K562 (cell line): Measurements from ENCODE around the gene ST6GAL1. TPM values are rescaled to one million over a fixed set of nuclear protein-coding genes. Genes with fewer than 3 reads are reported as not detected.

Source experiments
- BRD4 ChIP-seq: fragments of 200-600 bp; sonication (generic); IDR thresholded peaks from 2 replicates; pipeline ENCODE4 v1.6.1; 2017; ENCODE audit warnings: inconsistent platforms
- CBX5 ChIP-seq: IDR thresholded peaks from 2 replicates; pipeline ENCODE4 v1.6.1; 2014; ENCODE audit warnings: low read depth, borderline replicate concordance
- CCAR2 ChIP-seq: fragments of 200-400 bp; formaldehyde crosslinking; IDR thresholded peaks from 2 replicates; pipeline ENCODE4 v1.6.1; 2017; ENCODE audit warnings: mild to moderate bottlenecking, low read depth, low read length
- CHCHD3 ChIP-seq: fragments of 250-450 bp; sonication (Bioruptor Pico); IDR thresholded peaks from 2 replicates; pipeline ENCODE4 v2.1.2; 2022; ENCODE audit warnings: mild to moderate bottlenecking
- COPS2 ChIP-seq: fragments of 450-650 bp; conservative IDR thresholded peaks from 2 replicates; pipeline ENCODE4 v1.6.1; 2016; ENCODE audit warnings: mild to moderate bottlenecking, moderate library complexity
- CREM ChIP-seq: IDR thresholded peaks from 2 replicates; pipeline ENCODE4 v1.6.1; 2014; ENCODE audit warnings: antibody characterized with exemption, low read depth
- DDX20 ChIP-seq: fragments of 450-650 bp; IDR thresholded peaks from 2 replicates; pipeline ENCODE4 v1.6.1; 2016; ENCODE audit warnings: missing genetic modification characterization, low read depth, mild to moderate bottlenecking, missing compliant biosample characterization, moderate library complexity
- DLX4 ChIP-seq: fragments of 250-450 bp; sonication (Bioruptor Pico); IDR thresholded peaks from 2 replicates; pipeline ENCODE4 v1.6.1; 2021; ENCODE audit warnings: mild to moderate bottlenecking
- ELK3 ChIP-seq: fragments of 450-650 bp; formaldehyde crosslinking; IDR thresholded peaks from 2 replicates; pipeline ENCODE4 v1.4.0; 2020; ENCODE audit warnings: mild to moderate bottlenecking
- ESRRB ChIP-seq: fragments of 250-450 bp; sonication (Bioruptor Pico); IDR thresholded peaks from 2 replicates; pipeline ENCODE4 v1.5.0; 2020; ENCODE audit warnings: mild to moderate bottlenecking, moderate library complexity, borderline replicate concordance
- ETV1 ChIP-seq: fragments of 450-650 bp; conservative IDR thresholded peaks from 2 replicates; pipeline ENCODE4 v1.6.1; 2016; ENCODE audit warnings: missing genetic modification characterization, control low read depth, low read depth, missing compliant biosample characterization
- ETV5 ChIP-seq: sonication (generic); formaldehyde crosslinking; IDR thresholded peaks from 2 replicates; pipeline ENCODE4 v1.4.0; 2020; ENCODE audit warnings: low read depth, mild to moderate bottlenecking, missing genetic modification reagents
- FOXJ3 ChIP-seq: sonication (generic); formaldehyde crosslinking; IDR thresholded peaks from 2 replicates; pipeline ENCODE4 v1.4.0; 2020; ENCODE audit warnings: mild to moderate bottlenecking, missing genetic modification reagents
- FOXK1 ChIP-seq: sonication (generic); formaldehyde crosslinking; IDR thresholded peaks from 2 replicates; pipeline ENCODE4 v1.8.0; 2022; ENCODE audit warnings: missing genetic modification reagents, mild to moderate bottlenecking, borderline replicate concordance
- HIVEP1 ChIP-seq: fragments of 250-450 bp; sonication (Bioruptor Pico); IDR thresholded peaks from 2 replicates; pipeline ENCODE4 v1.4.0; 2020; ENCODE audit warnings: mild to moderate bottlenecking
- JUND ChIP-seq, 2 experiments: IDR thresholded peaks; 2 replicates in 1 of 2; 3 replicates in 1 of 2; pipeline ENCODE4 v1.6.1; 2011; ENCODE audit warnings: borderline replicate concordance in 2 of 2, low read depth in 2 of 2, low read length in 2 of 2, improper control_type of control experiment in 1 of 2, missing biosample characterization in 1 of 2, missing genetic modification characterization in 1 of 2, missing genetic modification reagents in 1 of 2
- KDM4B ChIP-seq, 2 experiments: fragments of 450-650 bp in 1 of 2; sonication (generic) in 1 of 2; IDR thresholded peaks; 2 replicates each; pipeline ENCODE4 v1.6.1; 2016 to 2017; ENCODE audit warnings: borderline replicate concordance in 2 of 2, antibody characterized with exemption in 1 of 2, low read depth in 1 of 2, mild to moderate bottlenecking in 1 of 2
- MAFF ChIP-seq: IDR thresholded peaks from 2 replicates; pipeline ENCODE4 v1.6.1; 2012; ENCODE audit warnings: low read length, improper control_type of control experiment
- MCM3 ChIP-seq: fragments of 450-650 bp; IDR thresholded peaks from 2 replicates; pipeline ENCODE4 v1.6.1; 2016
- NFE2 ChIP-seq: IDR thresholded peaks from 2 replicates; pipeline ENCODE4 v1.6.1; 2014; ENCODE audit warnings: antibody characterized with exemption, low read depth
- NR2C2 ChIP-seq, 2 experiments: fragments of 200-800 bp in 1 of 2; sonication (Bioruptor generic) in 1 of 2; sonication (generic) in 1 of 2; formaldehyde crosslinking in 1 of 2; IDR thresholded peaks; 2 replicates each; pipeline versions ENCODE4 v1.6.1 to v1.8.0; 2016 to 2022; ENCODE audit warnings: mild to moderate bottlenecking in 1 of 2, missing compliant biosample characterization in 1 of 2, missing genetic modification characterization in 1 of 2, missing genetic modification reagents in 1 of 2
- RBM25 ChIP-seq: fragments of 200-400 bp; formaldehyde crosslinking; IDR thresholded peaks from 2 replicates; pipeline ENCODE4 v1.6.1; 2018; ENCODE audit warnings: low read length, low read depth, moderate library complexity; ENCODE audit not compliant: severe bottlenecking
- SMAD4 ChIP-seq: fragments of 250-450 bp; sonication (Bioruptor Pico); conservative IDR thresholded peaks from 2 replicates; pipeline ENCODE4 v1.8.0; 2021; ENCODE audit warnings: inconsistent platforms, mild to moderate bottlenecking, moderate library complexity
- SMARCE1 ChIP-seq: fragments of 450-650 bp; IDR thresholded peaks from 2 replicates; pipeline ENCODE4 v1.7.1; 2016; ENCODE audit warnings: mild to moderate bottlenecking
- TBP ChIP-seq: optimal IDR thresholded peaks from 2 replicates; pipeline ENCODE3; 2011; ENCODE audit warnings: low read depth, low read length, improper control_type of control experiment
- TSC22D4 ChIP-seq: fragments of 450-650 bp; IDR thresholded peaks from 2 replicates; pipeline ENCODE4 v1.6.1; 2016; ENCODE audit warnings: missing genetic modification characterization, missing biosample characterization, control low read depth
- ZFPM2 ChIP-seq: fragments of 250-450 bp; sonication (Bioruptor Pico); IDR thresholded peaks from 2 replicates; pipeline ENCODE4 v1.5.1; 2022; ENCODE audit warnings: mild to moderate bottlenecking
- ZNF146 ChIP-seq: IDR thresholded peaks from one replicate; pipeline ENCODE4 v1.6.1; 2018; ENCODE audit warnings: missing compliant biosample characterization; ENCODE audit not compliant: unreplicated experiment
- ZNF76 ChIP-seq: fragments of 250-450 bp; sonication (Bioruptor Pico); IDR thresholded peaks from 2 replicates; pipeline ENCODE4 v1.4.0; 2020; ENCODE audit warnings: mild to moderate bottlenecking, moderate library complexity, borderline replicate concordance
- ZNF79 ChIP-seq: fragments of 250-450 bp; sonication (Bioruptor Pico); IDR thresholded peaks from 2 replicates; pipeline ENCODE4 v1.4.0; 2020; ENCODE audit warnings: low read depth, mild to moderate bottlenecking, moderate library complexity
- polyA plus RNA-seq, 8 experiments: library from polyadenylated mRNA; depleted of rRNA in 4 of 8; stranded (reverse) in 5 of 8; unstranded in 3 of 8; fragments of >200 nt; fragmentation: Nextera tagmentation in 2 of 8; fragmentation: Illumina TruSeq in 1 of 8; extraction: Ambion mirVana in 2 of 8; extraction: Trizol in 1 of 8; gene quantifications; 2 replicates each; pipeline versions ENCODE4 v1.2.1 to v1.2.3, GENCODE V29; 2011 to 2014; ENCODE audit warnings: inconsistent platforms in 1 of 8, missing spikeins in 1 of 8
- total RNA-seq, 7 experiments: library from RNA; depleted of rRNA in 6 of 7; stranded (reverse); fragments of >200 nt in 6 of 7; fragmentation: Illumina TruSeq in 2 of 7; extraction: Trizol in 2 of 7; gene quantifications; 2 replicates each; pipeline versions ENCODE4 v1.2.1 to v1.2.3, GENCODE V29; 2011 to 2021; ENCODE audit warnings: low replicate concordance in 1 of 7

ST6GAL1 gene
- total and polyA plus RNA-seq, 9 of the 15 experiments (the other 6 are each of a cell fraction or from before 2014, with no cell fraction given) = 31.9 to 145 (median 71.0) TPM

GRCh38 chr3:187025656-187026316, 95.5 kb downstream of the ST6GAL1 start (continued):
- no peak for TF ChIP-seq CBX5
- TF ChIP-seq HIVEP1 (CRISPR knock-in tag) = no peak
- TF ChIP-seq COPS2 = no peak
- no peak for TF ChIP-seq NR2C2 (CRISPR knock-in tag; IDR thresholded peaks at IDR 0.05)
- peak; percentile 50; the same call in 1 of the 2 replicates for TF ChIP-seq NR2C2 (tag; IDR thresholded peaks at IDR 0.05)
- TF ChIP-seq MCM3 = no peak
- no peak for TF ChIP-seq JUND (IDR thresholded peaks at IDR 0.05; ENCODE audit: borderline replicate concordance, low read depth, low read length)
- TF ChIP-seq JUND (tag; IDR thresholded peaks at IDR 0.05; ENCODE audit: borderline replicate concordance, low read depth, low read length) = peak; percentile 8; the same call in 1 of the 3 replicates
- no peak for TF ChIP-seq BRD4
- no peak for TF ChIP-seq ESRRB
- TF ChIP-seq MAFF = no peak
- TF ChIP-seq ZNF76 = no peak
- peak; percentile 33; the same call in 1 of the 2 replicates for TF ChIP-seq NFE2
- TF ChIP-seq FOXJ3 (CRISPR knock-in tag) = no peak
- no peak for TF ChIP-seq ZFPM2
- no peak for TF ChIP-seq ZNF79 (CRISPR knock-in tag)
- no peak for TF ChIP-seq ZNF146
- TF ChIP-seq DLX4 = no peak
- TF ChIP-seq TBP = no peak
- no peak for TF ChIP-seq DDX20 (tag)
- TF ChIP-seq ELK3 (CRISPR knock-in tag) = no peak
- 0 out of 2 replicates have a peak, but pooled peaks have one; percentile 21 for TF ChIP-seq SMAD4 (CRISPR knock-in tag)
- no peak for TF ChIP-seq ETV1
- no peak for TF ChIP-seq ETV5 (CRISPR knock-in tag)
- no peak for TF ChIP-seq TSC22D4 (tag)
- no peak for TF ChIP-seq CCAR2
- TF ChIP-seq RBM25 = no peak
- TF ChIP-seq SMARCE1 = no peak; the same call in 1 of the 2 replicates
- no peak for TF ChIP-seq CHCHD3 (CRISPR knock-in tag)
- TF ChIP-seq KDM4B (IDR thresholded peaks at IDR 0.05; ENCODE audit: borderline replicate concordance in 2 of 2, low read depth in 1 of 2) = no peak
- no peak for TF ChIP-seq FOXK1 (CRISPR knock-in tag)
- no peak for TF ChIP-seq CREM
